GM21717 (cell line): ENCODE measurements around the gene PLG.
"Not testable (repeated sequence)": the region's sequence is repeated elsewhere in the genome, so short reads cannot be mapped to it uniquely, and the experiment has no call there.

ENCODE experiments used
- ATAC-seq: cut with Tn5 transposase; IDR thresholded peaks from one replicate; pipeline ENCODE4 v1.9.1; 2021; ENCODE audit warnings: mild to moderate bottlenecking, moderate library complexity; ENCODE audit not compliant: unreplicated experiment

The PLG gene

DNA sequence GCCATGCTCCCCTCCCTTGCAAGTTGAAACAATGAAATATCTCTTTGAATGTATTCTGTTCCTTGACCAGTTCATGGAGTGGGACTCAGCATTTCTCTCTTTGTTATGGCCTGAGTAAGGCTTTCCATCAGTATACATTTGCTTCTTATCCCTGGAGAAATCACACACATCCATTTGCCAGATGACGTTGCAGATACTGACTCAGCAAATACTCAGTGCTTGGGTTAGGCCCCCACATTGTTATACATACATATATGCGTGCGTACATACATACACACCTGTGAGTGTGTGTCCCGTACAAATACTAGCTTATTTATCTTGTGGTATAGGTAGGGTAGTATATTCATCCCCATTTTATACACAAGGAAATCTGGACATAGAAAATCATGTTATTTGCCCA, 72.4 kb downstream of the PLG start:
- no peak for ATAC-seq

DNA sequence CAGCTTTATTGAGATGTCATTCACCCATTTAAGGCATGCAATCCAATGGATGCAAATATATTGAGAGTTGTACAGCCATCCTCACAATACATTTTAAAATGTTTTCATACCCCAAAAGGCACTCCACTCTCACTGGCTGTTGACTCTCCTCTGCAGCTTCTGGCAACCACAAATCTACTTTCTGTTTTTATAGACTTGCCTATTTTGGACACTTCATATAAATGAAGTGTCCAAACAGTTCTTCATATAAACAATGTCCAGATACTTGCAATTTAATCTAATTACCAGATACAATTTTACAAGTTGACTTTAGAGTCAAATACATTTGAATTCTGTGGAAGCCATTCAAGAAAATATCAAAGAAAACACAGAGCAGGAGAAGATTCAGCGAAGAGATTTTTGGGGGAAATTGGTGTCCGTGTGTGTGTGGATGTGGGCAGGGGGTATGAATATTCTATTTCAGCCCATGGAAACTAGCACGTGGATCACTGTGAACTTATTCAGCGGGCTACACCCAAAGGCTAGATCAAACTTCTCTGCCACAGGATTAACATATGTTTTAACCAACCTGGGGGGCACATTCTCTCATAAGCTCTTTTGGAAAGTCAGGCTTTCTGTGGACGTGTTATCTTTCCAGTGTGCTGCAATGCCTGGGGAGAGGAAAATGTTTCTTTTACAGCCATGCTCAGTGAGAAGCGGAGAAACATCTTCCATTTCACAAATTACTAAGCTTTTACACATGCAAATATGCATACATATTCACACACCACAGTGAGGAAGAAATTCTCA, 73.9 kb downstream of the PLG start:
- peak; percentile 85 for ATAC-seq

DNA sequence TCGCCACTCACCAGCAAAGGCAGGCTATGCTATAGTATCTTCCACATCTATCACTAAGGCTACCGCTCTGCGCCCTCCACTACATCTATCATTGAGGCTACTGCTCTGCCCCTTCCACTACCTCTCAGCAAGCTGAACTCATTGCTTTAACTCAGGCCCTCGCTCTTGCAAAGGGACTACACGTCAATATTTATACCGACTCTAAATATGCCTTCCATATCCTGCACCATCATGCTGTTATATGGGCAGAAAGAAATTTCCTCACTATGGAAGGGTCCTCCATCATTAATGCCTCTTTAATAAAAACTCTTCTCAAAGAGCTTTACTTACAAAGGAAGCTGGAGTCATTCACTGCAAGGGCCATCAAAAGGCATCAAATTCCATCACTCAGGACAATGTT, 77.1 kb downstream of the PLG start:
- not testable (repeated sequence) for ATAC-seq

DNA sequence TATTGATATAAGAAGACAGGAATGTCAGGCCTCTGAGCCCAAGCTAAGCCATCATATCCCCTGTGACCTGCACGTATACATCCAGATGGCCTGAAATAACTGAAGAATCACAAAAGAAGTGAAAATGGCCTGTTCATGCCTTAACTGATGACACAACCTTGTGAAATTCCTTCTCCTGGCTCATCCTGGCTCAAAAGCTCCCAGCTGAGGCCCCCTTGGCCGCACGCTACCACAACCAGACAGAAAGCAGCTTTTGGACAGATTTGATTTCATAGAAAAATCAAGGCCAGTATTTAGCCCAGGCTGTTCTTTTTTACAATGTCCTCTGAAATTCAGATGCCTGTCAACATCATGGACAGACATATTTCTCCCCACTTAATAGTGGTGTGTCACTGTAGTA, 78.6 kb downstream of the PLG start:
- not testable (repeated sequence) for ATAC-seq

DNA sequence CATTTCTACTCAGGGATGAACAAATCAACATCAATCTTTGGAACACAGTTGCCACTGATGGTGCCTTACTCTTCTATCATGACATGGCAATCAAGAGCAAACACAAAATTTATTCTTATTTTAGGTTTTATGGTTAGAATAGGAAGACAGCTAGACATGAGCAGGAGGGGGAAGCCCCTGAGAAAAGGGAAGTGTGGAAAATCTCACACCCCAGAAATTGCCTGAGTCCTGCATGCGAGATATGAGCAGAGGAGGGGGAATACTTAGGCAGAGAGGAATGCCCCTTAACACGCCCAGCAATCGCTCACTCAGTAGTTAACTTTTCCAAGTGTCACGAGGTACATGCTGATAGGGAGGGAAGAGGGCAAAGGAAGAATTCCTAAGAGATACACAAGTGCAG, 79.3 kb downstream of the PLG start:
- no peak for ATAC-seq

DNA sequence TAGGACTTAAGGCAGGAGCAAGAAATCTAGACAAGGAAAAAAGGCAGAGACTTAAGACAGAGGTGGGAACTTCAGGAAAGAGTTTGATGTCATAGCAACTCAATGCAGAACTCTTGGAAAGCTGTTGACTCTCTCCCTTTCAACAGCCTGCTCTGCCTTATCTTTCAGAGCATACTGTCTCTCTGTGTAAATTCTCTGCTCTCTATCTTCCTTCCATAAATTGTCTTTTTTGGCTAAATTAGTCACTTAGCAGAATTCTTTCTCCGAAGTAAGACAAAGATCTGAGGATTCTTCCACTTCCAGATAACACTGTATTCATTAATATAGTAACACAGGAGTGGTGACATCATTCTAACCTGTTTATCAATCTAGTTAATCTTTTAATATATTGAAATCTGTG, 80.2 kb downstream of the PLG start:
- no peak for ATAC-seq

DNA sequence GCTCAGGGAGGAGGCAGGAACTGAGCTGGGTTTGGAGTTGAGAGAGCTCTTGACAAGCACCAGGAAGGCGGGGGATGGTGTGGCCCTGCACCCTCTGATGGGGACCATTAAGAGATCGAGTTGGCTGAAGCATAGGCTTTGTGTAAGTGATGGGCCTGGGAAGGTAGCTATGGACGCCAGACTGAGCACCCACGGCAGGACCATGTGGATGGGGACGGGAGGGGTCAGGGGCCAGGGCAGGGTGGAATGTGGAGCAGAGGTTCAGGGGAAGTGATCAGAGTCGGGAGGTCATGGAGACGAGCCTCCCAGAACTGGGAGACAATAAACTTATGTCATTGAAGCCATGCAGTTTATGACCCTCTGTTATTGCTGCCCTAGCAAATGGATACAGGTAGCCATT, 81.7 kb downstream of the PLG start:
- no peak for ATAC-seq

DNA sequence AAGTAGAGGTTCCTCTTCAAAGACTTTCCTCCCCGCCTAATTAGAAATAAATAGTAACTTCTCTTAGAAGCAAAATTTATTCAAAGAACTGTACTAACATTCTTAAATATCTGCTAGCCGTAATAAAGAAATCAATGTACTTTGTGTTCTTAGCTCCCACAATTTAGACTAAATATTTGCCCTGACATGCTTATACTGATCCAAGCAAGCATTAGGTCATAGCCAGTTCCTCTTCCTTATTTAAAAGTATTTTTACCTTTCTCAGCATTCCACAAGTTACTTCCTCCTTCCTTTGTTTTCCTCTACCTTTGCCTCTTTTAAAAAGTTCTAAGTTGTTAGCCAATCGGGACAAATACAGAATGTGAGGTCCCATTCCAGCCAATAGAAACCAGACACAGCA, 86.1 kb downstream of the PLG start:
- not testable (repeated sequence) for ATAC-seq

DNA sequence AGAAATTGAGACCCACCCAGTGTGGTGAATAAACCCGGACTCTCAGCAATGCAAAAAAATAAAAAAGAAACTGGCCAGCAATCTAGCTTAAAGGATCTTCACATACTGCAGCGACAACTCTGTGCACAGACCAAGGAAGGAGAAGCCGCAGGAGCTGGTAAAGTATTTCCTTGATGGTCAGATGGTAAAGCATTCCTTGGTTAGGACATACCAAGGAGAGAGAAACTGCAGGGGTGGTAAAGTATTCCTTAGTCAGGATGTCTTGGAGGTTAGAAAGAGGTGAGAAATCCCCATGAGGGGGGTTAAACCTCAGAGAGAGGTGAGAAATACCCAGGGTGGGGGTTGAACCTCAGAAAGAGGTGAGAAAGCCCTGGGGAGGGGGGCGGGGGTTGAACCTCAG, 86.8 kb downstream of the PLG start:
- ATAC-seq: no peak

DNA sequence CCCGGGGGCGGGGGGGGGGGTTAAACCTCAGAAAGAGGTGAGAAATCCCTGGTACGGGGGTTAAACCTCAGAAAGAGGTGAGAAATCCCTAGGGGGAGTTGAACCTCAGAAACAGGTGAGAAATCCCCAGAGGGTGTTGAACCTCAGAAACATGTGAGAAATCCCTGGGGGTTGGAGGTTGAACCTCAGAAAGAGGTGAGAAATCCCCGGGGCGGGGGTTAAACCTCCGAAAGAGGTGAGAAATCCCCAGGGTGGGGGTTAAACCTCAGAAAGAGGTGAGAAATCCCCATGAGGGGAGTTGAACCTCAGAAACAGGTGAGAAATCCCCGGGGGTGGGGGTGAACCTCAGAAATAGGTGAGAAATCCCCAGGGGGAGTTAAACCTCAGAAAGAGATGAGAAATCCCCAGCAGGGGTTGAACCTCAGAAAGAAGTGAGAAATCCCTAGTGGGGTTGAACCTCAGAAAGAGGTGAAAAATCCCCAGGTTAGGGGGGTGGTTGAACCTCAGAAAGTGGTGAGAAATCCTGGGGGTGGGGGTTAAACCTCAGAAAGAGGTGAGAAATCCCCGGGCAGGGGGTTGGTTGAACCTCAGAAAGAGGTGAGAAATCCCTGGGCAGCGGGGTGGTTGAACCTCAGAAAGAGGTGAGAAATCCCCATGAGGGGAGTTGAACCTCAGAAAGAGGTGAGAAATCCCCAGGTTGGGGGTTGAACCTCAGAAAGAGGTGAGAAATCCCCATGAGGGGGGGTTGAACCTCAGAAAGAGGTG, 87.4 kb downstream of the PLG start:
- no peak for ATAC-seq

DNA sequence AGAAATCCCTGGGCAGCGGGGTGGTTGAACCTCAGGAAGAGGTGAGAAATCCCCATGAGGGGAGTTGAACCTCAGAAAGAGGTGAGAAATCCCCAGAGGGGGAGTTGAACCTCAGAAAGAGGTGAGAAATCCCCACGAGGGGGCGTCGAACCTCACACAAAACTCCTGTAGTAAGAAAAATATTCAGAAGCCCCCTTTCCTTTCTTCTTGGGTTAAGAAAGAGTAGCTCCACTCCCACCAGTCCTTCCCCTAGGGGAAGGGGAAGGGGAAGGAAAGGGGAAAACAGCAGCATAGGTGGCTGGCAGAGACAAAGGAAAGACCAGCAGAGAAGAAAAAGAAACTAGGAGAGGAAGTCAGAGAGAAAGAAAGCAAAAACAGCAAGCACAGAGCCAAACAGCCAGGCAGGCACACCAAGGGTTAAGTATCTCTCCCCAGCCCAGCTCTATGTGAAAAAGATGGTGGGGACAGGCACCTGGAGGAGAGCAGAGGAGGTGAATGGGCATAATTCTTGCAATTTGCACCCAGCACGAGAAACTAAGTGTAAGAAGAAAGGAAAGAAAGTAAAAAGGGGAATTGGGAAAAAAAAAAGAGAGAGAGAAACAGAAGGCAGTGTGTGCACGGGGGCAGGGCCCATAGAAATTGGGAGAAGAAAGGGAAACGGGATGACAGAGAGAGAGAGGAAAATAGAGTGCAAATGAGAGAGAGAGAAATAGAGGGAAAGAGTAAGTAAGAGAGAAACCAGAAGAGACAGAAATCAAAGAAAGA, 88.2 kb downstream of the PLG start:
- ATAC-seq: peak; percentile 43

DNA sequence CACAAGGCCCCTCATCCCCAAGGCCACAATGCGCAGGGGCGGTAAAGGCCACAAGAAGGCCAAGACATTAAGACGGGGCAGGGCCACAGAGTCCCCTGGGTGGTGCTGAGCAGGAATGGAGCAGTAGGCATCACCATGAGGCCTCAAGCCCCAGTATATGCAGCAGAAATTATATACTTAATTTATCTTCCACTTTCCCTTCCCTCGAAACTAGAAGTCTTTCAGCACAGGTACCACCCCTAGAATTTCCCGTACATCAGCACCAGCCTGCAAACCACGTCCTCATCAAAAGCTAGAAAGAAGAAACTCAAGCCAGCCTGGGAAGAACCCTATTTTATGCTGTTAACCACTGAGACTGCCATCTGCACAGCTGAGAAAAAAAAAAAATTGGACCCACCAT, 89.4 kb downstream of the PLG start:
- peak; percentile 68 for ATAC-seq

DNA sequence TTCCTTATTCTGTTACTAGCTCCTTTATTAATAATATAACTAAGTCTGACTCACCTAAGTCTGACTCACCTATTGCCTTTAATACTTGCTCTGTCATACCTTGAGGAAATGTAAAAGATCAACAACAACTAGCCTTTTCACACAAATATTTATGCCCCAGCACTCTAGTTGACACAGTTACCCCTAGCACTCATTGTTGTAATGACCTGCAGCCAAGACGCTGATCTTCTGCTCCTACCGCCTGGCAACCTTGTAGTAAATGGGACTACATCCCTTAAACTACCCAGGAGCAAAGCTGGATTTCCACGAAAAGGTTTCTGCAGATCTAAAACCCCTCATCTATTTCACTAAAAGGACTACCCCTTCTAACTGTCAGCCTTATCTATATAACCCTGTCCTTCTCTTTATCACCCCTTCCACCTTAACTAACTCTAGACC, 90.0 kb downstream of the PLG start:
- ATAC-seq: peak; percentile 44

DNA sequence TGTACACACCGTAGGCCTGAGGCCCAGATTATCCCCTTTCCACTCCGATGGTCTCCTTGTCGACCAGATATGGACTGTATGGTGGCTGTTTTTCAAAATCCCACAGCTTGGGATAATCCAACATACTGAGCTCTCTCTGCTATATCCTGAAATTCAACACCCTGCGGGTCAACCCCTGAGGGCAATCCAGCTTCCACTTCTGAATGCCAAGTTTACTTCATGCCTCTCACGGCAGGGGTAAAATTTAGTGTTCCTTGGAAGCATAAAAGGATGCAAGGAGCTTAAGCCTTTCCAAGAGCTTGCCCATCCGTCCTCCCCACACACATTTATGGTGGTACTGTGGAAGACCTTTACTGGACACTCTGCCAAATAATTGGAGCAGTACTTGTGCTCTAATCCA, 90.7 kb downstream of the PLG start:
- ATAC-seq: no peak

DNA sequence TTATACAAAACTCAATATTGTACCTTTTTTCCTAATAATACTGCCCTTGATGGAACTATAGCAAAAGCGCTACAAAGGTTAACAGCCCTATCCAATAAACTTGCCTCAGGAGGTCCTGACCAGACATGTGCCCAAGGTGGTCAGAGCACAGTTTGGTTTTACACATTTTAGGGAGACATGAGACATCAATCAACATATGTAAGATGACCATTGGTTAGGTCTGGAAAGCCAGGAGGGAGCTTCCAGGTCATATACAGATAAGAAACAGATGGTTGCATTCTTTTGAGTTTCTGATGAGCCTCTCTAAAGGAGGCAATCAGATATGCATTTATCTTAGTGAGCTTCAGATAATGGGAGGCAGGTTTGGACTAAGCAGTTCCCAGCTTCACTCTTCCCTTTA, 91.6 kb downstream of the PLG start:
- no peak for ATAC-seq

DNA sequence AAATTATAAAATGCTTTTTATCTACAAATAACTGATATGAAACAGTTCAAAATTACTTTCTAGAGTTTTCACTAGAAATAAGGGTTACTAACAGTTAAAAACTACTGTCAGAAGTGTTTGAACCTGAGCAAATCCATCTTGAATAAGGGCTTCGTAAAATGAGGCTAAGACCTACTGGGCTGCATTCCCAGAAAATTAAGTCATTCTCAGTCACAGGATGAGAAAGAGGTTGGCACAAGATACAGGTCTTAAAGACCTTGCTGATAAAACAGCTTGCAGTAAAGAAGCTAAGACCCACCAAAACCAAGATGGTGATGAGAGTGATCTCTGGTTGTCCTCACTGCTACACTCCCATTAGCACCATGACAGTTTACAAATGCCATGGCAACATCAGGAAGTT, 93.7 kb downstream of the PLG start:
- ATAC-seq: no peak

DNA sequence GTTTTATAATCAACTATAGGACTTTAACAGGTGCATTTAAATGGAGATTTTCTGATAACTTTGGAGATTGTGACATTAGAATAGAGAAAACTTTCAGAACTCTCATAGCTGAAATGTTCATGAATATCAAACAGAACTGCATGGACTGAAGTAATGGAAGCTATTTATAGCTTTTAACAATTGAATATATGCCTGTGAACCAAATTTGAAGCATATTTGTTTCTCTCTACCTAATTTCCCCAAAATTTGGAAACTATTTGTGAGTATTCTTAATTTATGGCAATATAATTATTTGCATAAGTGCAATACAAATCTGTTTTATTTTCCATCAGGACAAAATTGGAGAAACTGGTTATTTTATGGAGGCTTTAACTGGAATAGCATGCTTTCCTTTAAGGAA, 96.6 kb downstream of the PLG start:
- no peak for ATAC-seq

DNA sequence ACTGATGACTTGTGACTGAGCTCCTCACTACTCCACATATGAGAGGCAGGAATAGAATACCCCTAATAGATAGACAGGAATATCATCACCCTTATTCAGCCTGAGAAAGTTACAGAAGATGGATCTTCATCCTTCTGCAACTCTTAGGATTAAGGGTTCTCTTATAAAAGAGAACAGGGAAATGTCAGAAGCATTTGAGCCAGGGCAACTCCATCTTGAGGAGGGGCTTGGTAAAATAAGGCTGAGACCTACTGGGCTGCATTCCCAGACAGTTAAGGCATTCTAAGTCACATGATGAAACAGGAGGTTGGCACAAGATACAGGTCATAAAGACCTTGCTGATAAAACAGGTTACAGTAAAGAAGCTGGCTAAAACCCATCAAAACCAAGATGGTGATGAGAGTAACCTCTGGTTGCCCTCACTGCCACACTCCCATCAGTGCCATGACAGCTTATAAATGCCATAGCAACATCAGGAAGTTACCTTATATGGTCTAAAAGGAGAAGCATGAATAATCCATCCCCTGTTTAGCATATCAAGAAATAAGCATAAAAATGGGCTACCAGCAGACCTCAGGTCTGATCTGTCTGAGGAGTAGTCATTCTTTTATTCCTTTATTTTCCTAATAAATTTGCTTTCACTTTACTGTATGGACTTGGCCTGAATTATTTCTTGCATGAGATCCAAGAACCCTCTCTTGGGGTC, 97.9 kb downstream of the PLG start:
- no peak for ATAC-seq

DNA sequence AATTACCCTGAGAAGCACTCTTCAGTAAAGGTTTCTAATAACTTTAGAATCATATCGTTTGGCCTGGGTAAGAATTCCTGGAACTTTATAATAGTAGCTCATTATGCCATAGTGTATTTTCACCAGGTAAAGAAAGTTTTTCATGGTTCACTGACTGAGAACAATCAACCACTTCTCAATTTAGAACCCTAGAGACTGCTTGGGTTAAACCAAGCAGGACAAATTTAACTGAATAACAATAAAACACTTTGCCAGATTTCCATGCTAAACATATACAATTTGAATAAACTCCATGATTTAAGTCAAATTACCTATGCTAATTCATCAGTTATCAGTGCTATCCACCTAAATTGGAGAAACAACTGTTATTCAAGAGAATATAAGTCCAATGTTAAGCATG, 99.4 kb downstream of the PLG start:
- ATAC-seq: no peak

DNA sequence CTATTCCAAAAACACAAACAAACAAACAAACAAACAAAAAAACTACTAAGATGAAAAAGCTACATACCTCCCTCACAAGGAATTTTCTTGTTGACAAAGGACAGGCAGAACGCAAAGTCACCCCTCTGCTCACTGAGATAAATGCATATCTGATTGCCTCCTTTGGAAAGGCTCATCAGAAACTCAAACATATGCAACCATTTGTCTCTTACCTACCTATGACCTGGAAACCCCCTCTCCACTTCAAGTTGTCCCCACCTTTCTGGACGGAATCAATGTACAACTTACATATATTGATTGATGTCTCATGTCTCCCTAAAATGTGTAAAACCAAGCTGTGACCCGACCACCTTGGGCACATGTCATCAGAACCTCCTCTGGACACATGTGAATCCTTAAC, 100.0 kb downstream of the PLG start:
- not testable (repeated sequence) for ATAC-seq
